HFF-Myc (cell line): ENCODE results near the gene RAD51B.
A peak's percentile ranks its signal among the peaks of the same experiment; 100 is the strongest.
"Not testable (repeated sequence)": the region's sequence is repeated elsewhere in the genome, so short reads cannot be mapped to it uniquely, and the experiment has no call there.

Source experiments
- DNase-seq: peaks from one replicate; pipeline ENCODE4 v3.0.0-alpha.2; 2011; ENCODE audit warnings: low read depth; ENCODE audit errors: extremely low read depth
- H3K4me3 ChIP-seq: replicated peaks from 2 replicates; pipeline ENCODE4 v1.5.1; 2011; ENCODE audit warnings: low read depth, mild to moderate bottlenecking, control low read depth, low read length
- TF ChIP-seq, protein P1 (sequence below): IDR thresholded peaks from 2 replicates; pipeline ENCODE4 v1.5.1; 2012; ENCODE audit warnings: mild to moderate bottlenecking, low read depth, low read length, control low read depth; ENCODE audit errors: missing control alignments

Gene RAD51B

DNA sequence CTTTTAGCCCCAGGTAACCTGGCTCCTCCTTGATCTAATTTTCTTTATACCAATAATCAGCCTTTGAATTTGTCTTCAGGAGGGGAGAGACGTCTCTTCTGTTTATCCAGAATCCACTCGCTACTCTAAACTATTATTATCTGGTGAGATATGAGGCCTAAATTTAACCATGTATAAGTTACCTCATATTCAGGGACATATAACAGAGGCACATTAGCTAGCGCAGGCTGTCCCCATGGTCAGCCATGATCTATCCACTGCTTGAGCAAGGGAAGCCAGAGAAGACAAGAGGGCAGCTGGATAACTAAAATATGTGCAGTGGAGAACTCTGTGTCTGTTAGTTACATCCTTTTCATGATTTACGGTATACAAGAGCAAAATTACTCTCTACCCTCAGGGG lies 481.0 kb downstream of the RAD51B start:
- no peak overlapping the region for H3K4me3 ChIP-seq
- TF ChIP-seq, protein P1, sequence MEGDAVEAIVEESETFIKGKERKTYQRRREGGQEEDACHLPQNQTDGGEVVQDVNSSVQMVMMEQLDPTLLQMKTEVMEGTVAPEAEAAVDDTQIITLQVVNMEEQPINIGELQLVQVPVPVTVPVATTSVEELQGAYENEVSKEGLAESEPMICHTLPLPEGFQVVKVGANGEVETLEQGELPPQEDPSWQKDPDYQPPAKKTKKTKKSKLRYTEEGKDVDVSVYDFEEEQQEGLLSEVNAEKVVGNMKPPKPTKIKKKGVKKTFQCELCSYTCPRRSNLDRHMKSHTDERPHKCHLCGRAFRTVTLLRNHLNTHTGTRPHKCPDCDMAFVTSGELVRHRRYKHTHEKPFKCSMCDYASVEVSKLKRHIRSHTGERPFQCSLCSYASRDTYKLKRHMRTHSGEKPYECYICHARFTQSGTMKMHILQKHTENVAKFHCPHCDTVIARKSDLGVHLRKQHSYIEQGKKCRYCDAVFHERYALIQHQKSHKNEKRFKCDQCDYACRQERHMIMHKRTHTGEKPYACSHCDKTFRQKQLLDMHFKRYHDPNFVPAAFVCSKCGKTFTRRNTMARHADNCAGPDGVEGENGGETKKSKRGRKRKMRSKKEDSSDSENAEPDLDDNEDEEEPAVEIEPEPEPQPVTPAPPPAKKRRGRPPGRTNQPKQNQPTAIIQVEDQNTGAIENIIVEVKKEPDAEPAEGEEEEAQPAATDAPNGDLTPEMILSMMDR = no peak
- DNase-seq = no peak

DNA sequence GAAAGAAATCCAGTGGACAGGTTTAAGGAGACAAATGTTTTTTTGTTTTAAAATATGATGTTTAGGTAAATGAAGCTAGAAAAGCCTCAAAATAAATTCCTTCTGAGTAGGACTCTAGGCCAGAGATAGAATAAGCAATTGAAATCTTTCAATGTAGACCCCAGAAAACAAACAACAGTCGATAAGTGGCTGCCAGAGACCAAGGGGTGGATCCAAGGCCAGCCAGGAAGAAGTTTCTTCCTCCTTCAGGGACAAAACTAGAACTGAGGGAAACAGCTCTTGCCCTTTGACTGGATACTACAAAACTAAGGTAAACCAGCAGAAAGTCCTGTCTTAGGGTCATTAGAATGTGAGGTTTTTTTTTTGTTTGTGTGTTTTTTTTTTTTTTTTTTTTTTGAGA lies 481.6 kb downstream of the RAD51B start:
- TF ChIP-seq, protein P1 = no peak
- no peak overlapping the region for H3K4me3 ChIP-seq
- no peak for DNase-seq

DNA sequence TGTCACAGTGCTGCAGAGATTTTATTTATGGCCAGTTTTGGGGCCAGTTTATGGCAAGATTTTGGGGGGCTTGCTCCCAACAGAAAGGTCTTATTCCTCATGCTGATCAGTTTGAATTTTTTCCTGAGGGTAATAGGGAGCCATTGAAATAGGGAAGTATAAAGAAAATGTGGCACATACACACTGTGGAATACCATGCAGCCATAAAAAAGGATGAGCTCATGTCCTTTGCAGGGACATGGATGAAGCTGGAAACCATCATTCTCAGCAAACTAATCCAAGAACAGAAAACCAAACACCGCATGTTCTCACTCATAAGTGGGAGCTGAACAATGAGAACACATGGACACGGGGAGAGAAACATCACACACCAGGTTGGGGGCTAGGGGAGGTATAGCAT lies 483.4 kb downstream of the RAD51B start:
- H3K4me3 ChIP-seq, DNase-seq: not testable (repeated sequence)

DNA sequence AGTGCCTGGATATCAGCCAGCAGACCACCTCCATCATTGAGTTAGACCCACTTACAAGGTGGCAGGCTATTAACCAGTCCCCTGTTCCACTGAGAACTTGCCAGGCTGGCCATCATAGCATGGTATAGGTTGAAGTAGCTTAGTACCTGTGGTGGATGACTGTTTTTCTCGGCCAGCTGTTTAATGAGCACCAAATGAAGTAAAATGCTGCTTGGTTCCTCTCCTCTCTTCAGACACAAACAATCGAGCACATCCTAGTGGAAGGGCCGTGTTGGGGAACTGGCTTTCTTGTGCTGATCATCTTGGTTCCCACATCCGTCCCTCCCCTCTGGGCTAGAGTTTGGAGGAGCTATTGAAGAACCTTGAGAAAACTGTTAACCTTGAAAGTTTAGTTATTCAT lies 486.2 kb downstream of the RAD51B start:
- no peak overlapping the region for H3K4me3 ChIP-seq
- TF ChIP-seq, protein P1 = no peak

DNA sequence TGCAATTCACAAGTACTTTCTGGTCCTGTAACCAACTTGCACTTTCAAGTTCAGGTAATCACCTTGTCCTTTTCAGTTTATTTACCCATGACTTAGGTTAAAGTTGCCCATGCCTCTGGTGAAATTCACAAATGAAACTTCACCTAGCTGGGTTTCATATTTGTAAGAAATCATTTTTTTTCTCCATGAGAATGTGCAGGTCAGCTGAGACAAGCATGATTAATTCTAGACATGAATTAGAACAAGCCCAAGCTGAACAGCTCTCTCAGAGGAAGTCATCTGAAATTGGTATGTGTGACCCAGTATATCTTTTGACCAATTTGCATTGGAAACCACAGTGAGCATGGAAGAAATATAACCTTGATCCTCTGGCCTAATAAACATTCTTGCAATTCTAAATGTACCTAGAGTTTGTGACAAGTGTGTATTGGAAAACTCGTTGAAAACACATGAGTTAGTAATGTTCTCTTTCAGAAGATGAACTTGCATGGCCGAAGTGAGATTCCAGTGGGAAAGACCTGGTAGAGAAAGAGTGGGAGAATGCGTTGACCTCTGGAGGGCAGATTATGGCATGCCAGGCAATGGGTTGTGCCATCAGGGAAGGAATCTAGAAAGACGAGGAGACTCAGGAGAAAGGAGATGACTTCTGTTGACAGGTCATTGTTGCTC lies 486.8 kb downstream of the RAD51B start:
- no peak overlapping the region for H3K4me3 ChIP-seq
- DNase-seq = no peak
- TF ChIP-seq, protein P1 = no peak

More for the DNA sequence above, 486.2 kb downstream of the RAD51B start:
- DNase-seq = no peak

DNA sequence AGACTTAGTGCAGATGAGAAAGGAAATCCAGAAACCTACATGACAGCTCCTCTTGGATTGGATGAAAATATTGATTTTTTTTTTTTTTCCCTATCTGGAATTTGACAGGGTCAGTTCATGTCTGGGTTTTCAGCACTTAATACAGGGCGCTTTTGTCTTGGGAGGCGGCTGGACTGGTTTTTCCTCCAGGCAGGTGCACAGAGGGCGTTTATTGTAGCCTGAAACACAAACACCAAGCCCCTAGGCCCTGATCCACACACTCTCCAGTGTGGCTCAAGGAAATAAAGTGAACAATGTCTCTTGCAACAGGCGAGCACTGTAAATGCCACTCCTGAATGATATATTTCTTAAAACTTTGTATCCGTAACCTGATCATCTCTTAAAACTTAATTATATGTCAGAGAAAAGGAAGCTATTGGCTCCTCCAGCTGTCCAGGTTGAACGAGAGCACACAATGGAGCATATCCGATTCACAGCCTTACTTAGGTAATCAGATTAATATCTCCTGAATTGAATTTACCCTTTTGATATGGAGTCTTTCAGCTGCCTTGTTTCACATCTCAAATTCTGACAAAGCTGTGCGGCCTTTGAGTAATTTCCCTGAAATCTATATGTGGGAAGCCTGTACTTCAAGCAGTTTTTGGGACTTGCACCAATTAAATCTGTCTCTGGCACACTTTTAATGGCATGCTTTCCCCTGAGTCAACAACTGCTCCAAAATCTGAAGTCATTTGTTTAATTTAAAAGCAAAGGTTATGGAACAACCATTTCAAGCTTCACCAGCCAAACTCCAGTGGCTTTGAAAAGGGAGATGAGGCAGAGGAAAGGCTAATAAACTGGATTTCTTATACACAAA lies 487.6 kb downstream of the RAD51B start:
- H3K4me3 ChIP-seq = no peak overlapping the region
- no peak for DNase-seq
- TF ChIP-seq, protein P1 = no peak

DNA sequence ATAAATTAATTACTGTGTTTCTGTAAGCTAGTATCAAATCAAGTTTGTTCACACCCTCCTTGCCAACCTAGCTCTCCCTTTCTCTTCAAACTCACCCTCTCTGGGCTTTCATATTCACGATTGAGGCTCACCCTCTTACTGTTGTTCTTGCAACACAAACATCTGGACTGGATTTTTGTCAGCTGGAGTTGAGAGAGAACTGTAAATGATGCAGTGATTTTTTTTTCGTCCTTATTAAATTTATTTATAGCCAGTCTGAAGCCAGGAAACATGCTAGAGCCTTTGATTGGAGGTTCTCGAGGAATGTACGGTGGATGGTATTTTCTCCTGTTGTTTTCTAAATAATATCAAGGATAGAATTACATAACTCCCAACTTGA lies 488.2 kb downstream of the RAD51B start:
- TF ChIP-seq, protein P1 = no peak
- no peak overlapping the region for H3K4me3 ChIP-seq
- peak; percentile 50 for DNase-seq
